ENCODE data around the gene GGA2.

GRCh38 chr16:23469814-23470213 is 40.5 kb downstream of the GGA2 start:
- no peak for TF ChIP-seq EZH2 (IDR thresholded peaks at IDR 0.05; ENCODE audit: borderline replicate concordance, low read depth, low read length, poor library complexity, severe bottlenecking)
- TF ChIP-seq, protein P1, sequence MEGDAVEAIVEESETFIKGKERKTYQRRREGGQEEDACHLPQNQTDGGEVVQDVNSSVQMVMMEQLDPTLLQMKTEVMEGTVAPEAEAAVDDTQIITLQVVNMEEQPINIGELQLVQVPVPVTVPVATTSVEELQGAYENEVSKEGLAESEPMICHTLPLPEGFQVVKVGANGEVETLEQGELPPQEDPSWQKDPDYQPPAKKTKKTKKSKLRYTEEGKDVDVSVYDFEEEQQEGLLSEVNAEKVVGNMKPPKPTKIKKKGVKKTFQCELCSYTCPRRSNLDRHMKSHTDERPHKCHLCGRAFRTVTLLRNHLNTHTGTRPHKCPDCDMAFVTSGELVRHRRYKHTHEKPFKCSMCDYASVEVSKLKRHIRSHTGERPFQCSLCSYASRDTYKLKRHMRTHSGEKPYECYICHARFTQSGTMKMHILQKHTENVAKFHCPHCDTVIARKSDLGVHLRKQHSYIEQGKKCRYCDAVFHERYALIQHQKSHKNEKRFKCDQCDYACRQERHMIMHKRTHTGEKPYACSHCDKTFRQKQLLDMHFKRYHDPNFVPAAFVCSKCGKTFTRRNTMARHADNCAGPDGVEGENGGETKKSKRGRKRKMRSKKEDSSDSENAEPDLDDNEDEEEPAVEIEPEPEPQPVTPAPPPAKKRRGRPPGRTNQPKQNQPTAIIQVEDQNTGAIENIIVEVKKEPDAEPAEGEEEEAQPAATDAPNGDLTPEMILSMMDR (conservative IDR thresholded peaks at IDR 0.05; ENCODE audit: low read depth, low read length) = no peak

Measured in A673 (cell line).